Hindlimb muscle (tissue), 1 donor: ENCODE results near the gene CLDN10. TPM values are rescaled to one million over a fixed set of nuclear protein-coding genes. Genes with fewer than 3 reads are reported as not detected.
A peak's percentile ranks its signal among the peaks of the same experiment; 100 is the strongest.

ENCODE experiments used
- DNase-seq: peaks from one replicate; pipeline ENCODE4 v3.0.0-alpha.2; 2013
- polyA plus RNA-seq: library from polyadenylated mRNA; unstranded; fragments of 120-200 nt; gene quantifications from one replicate; pipeline ENCODE4 v1.2.1, GENCODE V29; 2013; ENCODE audit not compliant: insufficient read length

CLDN10 gene
- polyA plus RNA-seq, 1 donor = 16.6 TPM

DNA sequence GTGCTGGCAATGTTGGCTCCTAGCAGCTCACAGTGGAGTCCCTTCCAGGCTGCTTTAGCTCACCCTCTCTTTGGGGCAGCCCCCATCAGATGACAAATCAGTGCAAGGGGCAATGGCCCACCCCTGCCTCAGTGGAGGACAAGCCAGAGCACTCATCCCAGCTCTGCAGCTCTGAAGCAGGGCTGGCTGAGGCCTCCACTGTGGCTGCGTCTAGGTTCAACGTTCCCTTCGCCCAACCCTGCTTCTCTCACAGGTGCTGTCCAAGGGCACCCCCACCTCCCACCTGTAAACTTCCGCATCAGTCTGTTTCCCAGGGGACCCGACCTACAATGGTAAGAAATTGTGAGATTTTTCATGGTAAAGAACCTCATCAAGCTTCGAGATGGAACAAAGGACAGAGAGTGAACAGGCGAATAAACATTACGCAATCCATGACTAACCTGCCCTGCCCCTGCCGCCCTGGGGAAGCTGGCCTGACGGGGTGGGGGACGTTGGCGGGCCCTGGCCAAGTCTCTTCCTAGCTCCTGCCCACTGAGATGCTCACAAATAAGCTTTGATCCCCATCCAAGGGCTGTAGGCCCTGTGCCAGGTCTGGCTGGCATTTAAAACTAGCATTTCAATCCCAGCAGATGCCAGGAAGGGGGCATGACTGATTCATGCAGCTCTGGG lies 51.5 kb downstream of the CLDN10 start:
- DNase-seq = no peak

DNA sequence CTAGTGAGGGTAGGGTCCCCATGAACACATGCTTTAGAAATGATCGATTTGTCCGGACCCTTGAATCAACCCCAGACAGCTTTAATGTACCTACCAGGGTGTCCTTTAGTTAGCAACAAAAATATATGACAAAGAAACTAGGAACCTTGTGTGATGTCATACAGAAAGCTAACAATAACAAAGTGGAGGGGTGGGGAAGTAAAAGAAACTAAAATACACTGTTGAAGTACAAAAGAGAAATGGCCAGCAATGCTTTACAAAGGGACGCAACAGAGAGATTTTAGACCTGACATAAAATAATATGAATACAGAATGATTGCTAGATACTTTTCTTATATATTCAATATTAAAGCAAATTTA lies 52.0 kb downstream of the CLDN10 start:
- DNase-seq = no peak

GRCh38 chr13:95605448-95606125 lies 53.1 kb downstream of the CLDN10 start:
- no peak for DNase-seq

GRCh38 chr13:95607366-95607765 lies 54.8 kb downstream of the CLDN10 start:
- DNase-seq = no peak

- DNase-seq = no peak
Measured at GRCh38 chr13:95608640-95609323, 56.3 kb downstream of the CLDN10 start.

- DNase-seq = no peak
Measured at GRCh38 chr13:95614641-95615245, 62.2 kb downstream of the CLDN10 start.

- DNase-seq = no peak
Measured at GRCh38 chr13:95615539-95615938, 63.0 kb downstream of the CLDN10 start.

- DNase-seq = peak; percentile 15
Measured at GRCh38 chr13:95620030-95620824, 67.7 kb downstream of the CLDN10 start.

DNA sequence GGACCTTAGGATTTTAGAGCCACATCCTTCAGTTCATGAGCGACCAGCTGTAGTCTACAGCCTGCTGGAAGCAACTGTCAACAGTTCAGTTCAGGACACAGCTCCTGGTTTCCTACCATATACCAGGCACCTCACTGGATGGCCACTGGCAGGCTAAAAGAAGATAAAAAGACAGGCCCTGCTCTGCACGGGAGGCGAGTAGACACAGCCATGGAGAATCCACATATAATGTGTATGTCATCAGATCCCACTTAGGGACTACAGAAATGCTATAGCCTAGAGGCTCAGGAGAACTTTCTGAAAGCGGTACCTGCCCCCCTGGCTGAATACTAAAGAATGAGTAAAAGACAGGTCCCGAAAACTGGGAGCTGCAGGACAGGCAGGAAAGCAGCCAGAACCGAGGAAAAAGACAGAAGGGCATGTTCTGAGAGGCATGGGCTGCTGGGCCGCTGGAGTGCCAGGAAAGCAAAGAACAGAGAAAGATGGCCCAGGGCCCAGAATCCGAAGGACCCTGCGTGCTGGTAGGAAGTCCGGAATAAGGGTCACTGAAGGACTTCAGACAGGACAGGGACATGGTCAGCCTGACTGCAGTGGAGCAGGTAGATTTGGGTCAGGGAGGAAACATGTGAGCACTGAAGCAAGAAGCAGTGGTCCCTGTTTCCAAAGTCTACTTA lies 68.4 kb downstream of the CLDN10 start:
- DNase-seq = no peak

GRCh38 chr13:95623141-95623540 lies 70.6 kb downstream of the CLDN10 start:
- DNase-seq = no peak

- peak; percentile 63 for DNase-seq
Measured at GRCh38 chr13:95624020-95624419, 71.5 kb downstream of the CLDN10 start.

GRCh38 chr13:95626768-95627167 lies 74.2 kb downstream of the CLDN10 start:
- no peak for DNase-seq

DNA sequence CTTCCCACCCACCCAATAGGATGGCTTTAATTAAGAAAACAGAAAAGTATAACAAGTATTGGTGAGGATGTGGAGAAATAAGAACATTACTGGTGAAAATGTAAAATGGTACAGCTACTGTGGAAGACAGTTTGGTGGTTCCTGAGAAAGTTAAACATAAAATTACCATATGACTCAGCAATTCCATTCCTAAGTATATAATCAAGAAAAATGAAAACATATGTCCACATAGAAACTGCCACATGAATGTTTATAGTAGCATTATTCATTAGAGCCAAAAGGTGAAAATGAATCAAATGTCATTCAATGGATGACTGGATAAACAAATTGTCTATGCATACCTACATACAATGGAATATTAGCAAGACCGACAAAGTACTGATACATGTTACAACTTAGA lies 75.1 kb downstream of the CLDN10 start:
- no peak for DNase-seq

GRCh38 chr13:95628488-95628887 lies 76.0 kb downstream of the CLDN10 start:
- DNase-seq = no peak

GRCh38 chr13:95629071-95629470 lies 76.6 kb downstream of the CLDN10 start:
- DNase-seq = no peak

Other genes starting within 250 kb of the CLDN10 start
- gene DZIP1, start 92.0 kb downstream of the CLDN10 start, polyA plus RNA-seq = 26.7 TPM
- 15.8 TPM for gene DNAJC3, start 124.4 kb downstream of the CLDN10 start, polyA plus RNA-seq